Caco-2 (cell line): ENCODE data around the gene SRPK2. TPM values are rescaled to one million over a fixed set of nuclear protein-coding genes. Genes with fewer than 3 reads are reported as not detected.

ENCODE experiments used
- BruUV-seq: library from RNA; stranded (reverse); fragments of 400-500 nt; replicated peaks from 2 replicates; lab custom pipeline; 2021; lab: Mats Ljungman, UMichigan
- CTCF ChIA-PET: fragments of 300-600 bp; sonication (Branson Sonifier 250); formaldehyde crosslinking; loops from one replicate; lab custom pipeline; 2022; ENCODE audit warnings: antibody characterized with exemption; lab: Charles Lee
- POLR2A ChIA-PET: fragments of 300-600 bp; sonication (Branson Sonifier 250); formaldehyde crosslinking; loops from one replicate; lab custom pipeline; 2022; ENCODE audit warnings: antibody characterized with exemption; lab: Charles Lee
- DNase-seq, 2 experiments: peaks; one replicate each; pipeline versions ENCODE4 v3.0.0 to v3.0.0-alpha.2; 2020 to 2022
- H3K27me3 ChIP-seq: replicated peaks from 2 replicates; pipeline ENCODE4 v1.6.0; 2011; ENCODE audit warnings: low read length; ENCODE audit not compliant: control insufficient read depth, insufficient read depth
- H3K36me3 ChIP-seq: 2 replicates; pipeline ENCODE4 v1.5.1; 2011; ENCODE audit warnings: low read length; ENCODE audit not compliant: control insufficient read depth, insufficient read depth
- H3K4me1 ChIP-seq: fragments of 250-450 bp; sonication (Bioruptor Pico); 2 replicates; pipeline ENCODE4 v1.5.1; 2020; ENCODE audit warnings: mild to moderate bottlenecking
- H3K4me3 ChIP-seq: 2 replicates; pipeline ENCODE4 v1.5.1; 2011; ENCODE audit warnings: low read depth, mild to moderate bottlenecking, control low read depth, low read length
- H3K9me3 ChIP-seq: fragments of 250-450 bp; sonication (Bioruptor Pico); 2 replicates; pipeline ENCODE4 v1.5.1; 2020; ENCODE audit warnings: mild to moderate bottlenecking, moderate library complexity
- H3K27ac Mint-ChIP-seq: one replicate; pipeline ENCODE4 v1.8.0; 2022; ENCODE audit warnings: mixed read lengths; ENCODE audit not compliant: unreplicated experiment
- H3K27me3 Mint-ChIP-seq: one replicate; pipeline ENCODE4 v1.8.0; 2022; ENCODE audit warnings: mixed read lengths; ENCODE audit not compliant: insufficient read depth, unreplicated experiment
- H3K36me3 Mint-ChIP-seq: one replicate; pipeline ENCODE4 v1.8.0; 2022; ENCODE audit warnings: mild to moderate bottlenecking, mixed read lengths; ENCODE audit not compliant: insufficient read depth, unreplicated experiment
- H3K4me1 Mint-ChIP-seq: one replicate; pipeline ENCODE4 v1.8.0; 2022; ENCODE audit warnings: low read depth, mixed read lengths; ENCODE audit not compliant: unreplicated experiment
- H3K4me3 Mint-ChIP-seq: one replicate; pipeline ENCODE4 v1.8.0; 2022; ENCODE audit warnings: mild to moderate bottlenecking, moderate library complexity, mixed read lengths; ENCODE audit not compliant: unreplicated experiment
- H3K9me3 Mint-ChIP-seq: one replicate; pipeline ENCODE4 v1.8.0; 2022; ENCODE audit warnings: mixed read lengths; ENCODE audit not compliant: unreplicated experiment
- intact Hi-C: fragments of 100-400 bp; cut with micrococcal nuclease; formaldehyde crosslinking; loops from one replicate; pipeline ENCODE4 v1.10.0; 2022; ENCODE audit not compliant: unreplicated experiment
- total RNA-seq: library from RNA; stranded (reverse); gene quantifications from 2 replicates; pipeline ENCODE4 v1.2.3, GENCODE V29; 2022
- TF ChIP-seq, protein P1 (sequence below), 2 experiments: fragments of 200-600 bp in 1 of 2; IDR thresholded peaks; 1 replicate in 1 of 2; 2 replicates in 1 of 2; pipeline versions ENCODE4 v1.5.1 to v1.8.0; 2011 to 2022; ENCODE audit warnings: antibody characterized with exemption in 1 of 2, control low read depth in 1 of 2, inconsistent platforms in 1 of 2, low read depth in 1 of 2, low read length in 1 of 2, mild to moderate bottlenecking in 1 of 2, moderate library complexity in 1 of 2; ENCODE audit not compliant: insufficient read depth in 1 of 2, severe bottlenecking in 1 of 2, unreplicated experiment in 1 of 2

SRPK2 gene
- total RNA-seq, 1 experiment from 2014 or later, result 39.9 TPM

DNA sequence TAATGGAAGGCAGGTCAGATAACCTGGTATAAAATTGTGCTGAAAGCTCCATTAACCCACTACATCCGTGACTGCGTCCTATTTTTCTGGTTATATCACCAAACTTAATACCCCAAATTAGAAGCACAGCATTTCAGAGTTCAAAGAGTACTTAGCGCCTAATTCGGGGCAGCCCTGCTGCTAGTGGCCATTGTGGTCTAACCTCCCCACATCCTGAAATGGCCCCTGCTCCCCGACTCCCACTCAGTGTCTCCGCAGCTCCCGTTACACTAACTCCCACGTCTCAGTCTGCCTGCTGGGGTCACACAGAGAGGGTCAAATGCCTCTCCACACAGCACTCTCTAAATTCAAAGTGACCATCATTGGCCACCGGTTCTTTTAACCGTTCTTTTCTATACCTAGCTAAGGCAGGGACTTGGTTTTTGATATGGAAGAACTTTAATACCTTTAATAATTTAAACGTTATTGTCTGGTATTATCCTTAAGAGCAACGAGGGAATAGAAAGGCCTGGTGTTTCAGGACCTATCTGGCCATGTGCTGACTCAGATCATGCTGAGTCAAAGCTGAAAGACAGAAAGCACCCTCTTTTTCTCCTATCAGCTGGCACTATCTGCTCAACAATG, 257.6 kb downstream of the SRPK2 start:
- no peaks in the 10 kb centered on the region for H3K4me1 ChIP-seq
- BruUV-seq, result no TSS peak
- intact Hi-C loops, result no loop called here
- no peaks in the 10 kb centered on the region for H3K27me3 Mint-ChIP-seq
- CTCF ChIA-PET, result no interaction called here
- H3K36me3 Mint-ChIP-seq, result peaks cover 31% of the 10 kb centered on the region
- H3K4me3 Mint-ChIP-seq, result no peak overlapping the region
- H3K4me1 Mint-ChIP-seq, result peaks cover under 1% of the 10 kb centered on the region
- no peaks in the 10 kb centered on the region for H3K27me3 ChIP-seq
- peak overlapping the region; percentile 52 for H3K27ac Mint-ChIP-seq
- H3K9me3 Mint-ChIP-seq, result no peaks in the 10 kb centered on the region
- H3K9me3 ChIP-seq, result no peaks in the 10 kb centered on the region
- no peak for DNase-seq
- POLR2A ChIA-PET, result no interaction called here
- no peak overlapping the region for H3K4me3 ChIP-seq
- TF ChIP-seq, protein P1, sequence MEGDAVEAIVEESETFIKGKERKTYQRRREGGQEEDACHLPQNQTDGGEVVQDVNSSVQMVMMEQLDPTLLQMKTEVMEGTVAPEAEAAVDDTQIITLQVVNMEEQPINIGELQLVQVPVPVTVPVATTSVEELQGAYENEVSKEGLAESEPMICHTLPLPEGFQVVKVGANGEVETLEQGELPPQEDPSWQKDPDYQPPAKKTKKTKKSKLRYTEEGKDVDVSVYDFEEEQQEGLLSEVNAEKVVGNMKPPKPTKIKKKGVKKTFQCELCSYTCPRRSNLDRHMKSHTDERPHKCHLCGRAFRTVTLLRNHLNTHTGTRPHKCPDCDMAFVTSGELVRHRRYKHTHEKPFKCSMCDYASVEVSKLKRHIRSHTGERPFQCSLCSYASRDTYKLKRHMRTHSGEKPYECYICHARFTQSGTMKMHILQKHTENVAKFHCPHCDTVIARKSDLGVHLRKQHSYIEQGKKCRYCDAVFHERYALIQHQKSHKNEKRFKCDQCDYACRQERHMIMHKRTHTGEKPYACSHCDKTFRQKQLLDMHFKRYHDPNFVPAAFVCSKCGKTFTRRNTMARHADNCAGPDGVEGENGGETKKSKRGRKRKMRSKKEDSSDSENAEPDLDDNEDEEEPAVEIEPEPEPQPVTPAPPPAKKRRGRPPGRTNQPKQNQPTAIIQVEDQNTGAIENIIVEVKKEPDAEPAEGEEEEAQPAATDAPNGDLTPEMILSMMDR (IDR thresholded peaks at IDR 0.05; ENCODE audit: insufficient read depth in 1 of 2, low read depth in 1 of 2, low read length in 1 of 2, severe bottlenecking in 1 of 2, unreplicated experiment in 1 of 2), result no peak
- no peaks in the 10 kb centered on the region for H3K36me3 ChIP-seq

DNA sequence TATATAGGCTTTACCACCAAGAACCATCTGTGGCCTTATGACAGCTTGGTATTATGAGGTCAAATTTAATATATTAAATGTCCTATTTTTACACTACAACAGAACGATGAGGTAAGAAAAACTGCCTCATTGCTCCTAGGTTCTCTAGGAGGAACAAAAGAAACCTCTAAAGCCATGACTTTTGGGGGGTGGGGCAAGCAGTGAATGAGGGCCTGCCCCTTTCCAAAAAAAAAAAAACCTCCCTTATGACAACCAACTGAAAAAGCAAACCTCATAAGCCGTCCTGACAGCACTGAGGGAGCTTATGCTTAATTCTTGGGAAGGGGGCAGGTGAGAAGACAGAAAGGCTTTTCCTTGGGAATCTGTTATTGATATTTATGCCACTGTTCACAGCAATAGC, 258.1 kb downstream of the SRPK2 start:
- no peaks in the 10 kb centered on the region for H3K9me3 Mint-ChIP-seq
- Histone ChIP-seq H3K4me1 (no peaks in the 10 kb centered on the region), H3K4me3 (no peak overlapping the region), H3K9me3 (no peaks in the 10 kb centered on the region), H3K27me3 (no peaks in the 10 kb centered on the region), H3K36me3 (no peaks in the 10 kb centered on the region; the same call in 1 of the 2 replicates)
- POLR2A ChIA-PET, result no interaction called here
- H3K4me3 Mint-ChIP-seq, result no peak overlapping the region
- intact Hi-C loops, result no loop called here
- H3K4me1 Mint-ChIP-seq, result no peaks in the 10 kb centered on the region
- no peaks in the 10 kb centered on the region for H3K27me3 Mint-ChIP-seq
- no peak overlapping the region for H3K27ac Mint-ChIP-seq
- CTCF ChIA-PET, result no interaction called here
- DNase-seq, result no peak
- TF ChIP-seq, protein P1 (IDR thresholded peaks at IDR 0.05; ENCODE audit: insufficient read depth in 1 of 2, low read depth in 1 of 2, low read length in 1 of 2, severe bottlenecking in 1 of 2, unreplicated experiment in 1 of 2), result no peak
- peaks cover 37% of the 10 kb centered on the region for H3K36me3 Mint-ChIP-seq
- BruUV-seq, result no TSS peak

- H3K4me1 Mint-ChIP-seq, result no peaks in the 10 kb centered on the region
- no peaks in the 10 kb centered on the region for H3K9me3 Mint-ChIP-seq
- H3K4me1 ChIP-seq, result no peaks in the 10 kb centered on the region
- CTCF ChIA-PET, result no interaction called here
- no peak overlapping the region for H3K4me3 Mint-ChIP-seq
- no peaks in the 10 kb centered on the region for H3K27me3 Mint-ChIP-seq
- H3K27me3 ChIP-seq, result no peaks in the 10 kb centered on the region
- TF ChIP-seq, protein P1 (IDR thresholded peaks at IDR 0.05; ENCODE audit: insufficient read depth in 1 of 2, low read depth in 1 of 2, low read length in 1 of 2, severe bottlenecking in 1 of 2, unreplicated experiment in 1 of 2), result no peak
- no peak for DNase-seq
- POLR2A ChIA-PET, result no interaction called here
- intact Hi-C loops, result no loop called here
- H3K36me3 Mint-ChIP-seq, result peaks cover 38% of the 10 kb centered on the region
- BruUV-seq, result no TSS peak
- H3K27ac Mint-ChIP-seq, result no peak overlapping the region
- no peaks in the 10 kb centered on the region for H3K9me3 ChIP-seq
- H3K36me3 ChIP-seq, result no peaks in the 10 kb centered on the region; the same call in 1 of the 2 replicates
- no peak overlapping the region for H3K4me3 ChIP-seq
These were observed 258.7 kb downstream of the SRPK2 start for GRCh38 chr7:105130048-105130447.
